Transverse colon (tissue), 4 donors: ENCODE measurements around the gene PPFIA1.

Experiments used
- POLR2A ChIP-seq: fragments of 450-650 bp; IDR thresholded peaks from one replicate; pipeline ENCODE4 v1.6.1; 2016; ENCODE audit warnings: antibody characterized with exemption, mild to moderate bottlenecking, moderate library complexity
- POLR2AphosphoS5 ChIP-seq, 3 donors: sonication (generic); formaldehyde crosslinking; IDR thresholded peaks; one replicate each; pipeline ENCODE4 v1.6.1; 2016; ENCODE audit warnings: antibody characterized with exemption in 3 of 3
- TF ChIP-seq, protein P1 (sequence below), 5 experiments: fragments of 200-600 bp in 3 of 5; fragments of 450-650 bp in 2 of 5; sonication (generic) in 3 of 5; IDR thresholded peaks; 1 replicate in 2 of 5; 2 replicates in 3 of 5; pipeline ENCODE4 v1.5.1; 2016 to 2017; ENCODE audit warnings: antibody characterized with exemption in 5 of 5, inconsistent platforms in 3 of 5, mild to moderate bottlenecking in 2 of 5, moderate library complexity in 1 of 5

DNA sequence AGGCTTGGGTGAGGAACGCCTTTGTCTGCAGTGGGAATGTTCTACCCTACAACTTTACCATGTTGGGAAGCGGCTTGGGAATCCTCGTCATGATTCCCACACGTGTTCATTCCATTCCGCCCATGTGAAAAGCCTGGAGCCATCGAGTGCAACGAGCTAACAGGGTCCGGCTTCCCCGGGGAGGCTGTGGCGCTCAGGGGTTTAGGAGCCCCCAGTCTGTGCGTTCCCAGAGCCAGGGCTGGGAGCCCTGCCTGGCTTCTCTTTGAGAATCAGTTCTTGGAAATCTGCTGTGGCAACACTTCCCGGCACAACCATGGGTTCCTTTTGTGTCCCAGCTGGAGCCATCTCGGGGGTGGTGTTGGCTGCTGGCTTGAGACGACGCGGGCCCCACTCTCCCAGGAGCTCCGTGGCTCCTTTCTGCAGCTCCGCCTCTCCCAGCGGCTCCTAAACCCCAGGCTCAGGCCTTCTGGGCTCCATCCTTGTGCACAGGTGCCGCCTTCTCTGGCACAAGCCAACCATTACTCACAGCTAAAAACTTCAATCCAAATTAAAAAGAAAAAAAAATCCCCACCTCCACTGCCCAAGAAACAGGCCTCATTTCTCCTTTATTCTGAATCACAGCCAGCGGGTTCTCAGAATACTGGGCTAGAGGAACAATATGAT lies 18.7 kb upstream of the PPFIA1 start:
- TF ChIP-seq POLR2AphosphoS5 (IDR thresholded peaks at IDR 0.05) (no peak), POLR2A (no peak)
- TF ChIP-seq, protein P1, sequence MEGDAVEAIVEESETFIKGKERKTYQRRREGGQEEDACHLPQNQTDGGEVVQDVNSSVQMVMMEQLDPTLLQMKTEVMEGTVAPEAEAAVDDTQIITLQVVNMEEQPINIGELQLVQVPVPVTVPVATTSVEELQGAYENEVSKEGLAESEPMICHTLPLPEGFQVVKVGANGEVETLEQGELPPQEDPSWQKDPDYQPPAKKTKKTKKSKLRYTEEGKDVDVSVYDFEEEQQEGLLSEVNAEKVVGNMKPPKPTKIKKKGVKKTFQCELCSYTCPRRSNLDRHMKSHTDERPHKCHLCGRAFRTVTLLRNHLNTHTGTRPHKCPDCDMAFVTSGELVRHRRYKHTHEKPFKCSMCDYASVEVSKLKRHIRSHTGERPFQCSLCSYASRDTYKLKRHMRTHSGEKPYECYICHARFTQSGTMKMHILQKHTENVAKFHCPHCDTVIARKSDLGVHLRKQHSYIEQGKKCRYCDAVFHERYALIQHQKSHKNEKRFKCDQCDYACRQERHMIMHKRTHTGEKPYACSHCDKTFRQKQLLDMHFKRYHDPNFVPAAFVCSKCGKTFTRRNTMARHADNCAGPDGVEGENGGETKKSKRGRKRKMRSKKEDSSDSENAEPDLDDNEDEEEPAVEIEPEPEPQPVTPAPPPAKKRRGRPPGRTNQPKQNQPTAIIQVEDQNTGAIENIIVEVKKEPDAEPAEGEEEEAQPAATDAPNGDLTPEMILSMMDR (IDR thresholded peaks at IDR 0.05), result no peak
